ENCODE data around the gene SNPH. TPM values are rescaled to one million over a fixed set of nuclear protein-coding genes. Genes with fewer than 3 reads are reported as not detected.

Gene SNPH
- total RNA-seq, 1 donor from 2014 or later: 14.2 TPM

GRCh38 chr20:1264727-1265126 is 1.4 kb upstream of the SNPH start:
- no peak for DNase-seq (ENCODE audit: low read depth)

DNA sequence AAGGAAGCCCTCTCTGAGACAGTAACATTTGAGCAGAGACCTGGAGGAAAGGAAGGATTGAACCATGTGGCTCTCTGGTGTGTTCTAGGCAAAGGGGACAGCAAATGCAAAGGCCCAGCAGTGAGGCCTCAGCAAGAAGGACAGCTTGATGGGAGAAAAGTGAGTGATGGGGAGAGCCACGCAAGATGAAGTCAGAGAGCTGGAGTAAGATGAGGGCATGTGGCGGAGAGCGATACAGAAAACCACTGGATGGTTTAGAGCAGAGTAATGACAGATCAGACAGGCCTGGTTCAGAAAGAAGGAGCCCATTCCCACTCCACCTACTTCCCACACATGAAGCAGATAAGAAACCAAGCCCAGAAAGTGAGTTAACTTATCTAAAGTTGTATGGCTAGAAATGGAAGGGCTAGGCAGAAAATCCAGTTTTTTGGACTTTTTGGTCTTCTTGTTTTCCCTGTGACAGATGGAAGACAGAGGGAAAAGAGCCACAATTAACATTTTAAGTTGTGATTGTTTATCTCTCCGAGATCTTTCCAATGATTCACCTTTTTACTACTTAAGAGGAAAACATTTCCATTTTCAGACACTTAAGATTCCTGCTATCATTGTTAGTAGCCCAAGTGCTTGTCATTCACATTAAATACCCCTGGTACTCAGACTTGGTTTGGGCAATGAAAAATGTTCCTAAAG is 723 bp upstream of the SNPH start:
- DNase-seq (ENCODE audit: low read depth): peak; percentile 18

DNA sequence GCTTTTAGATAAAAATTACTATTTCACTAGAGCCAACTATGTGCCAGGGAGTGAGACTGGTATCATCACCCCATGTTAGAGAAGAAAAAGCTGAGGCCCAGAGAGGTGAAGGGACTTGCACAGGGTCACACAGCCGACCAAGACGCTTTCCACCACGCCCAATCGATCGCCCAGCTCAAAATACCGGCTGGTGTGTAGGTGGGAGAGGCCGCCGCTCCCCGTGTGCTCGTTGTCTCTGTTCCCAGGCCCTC is 253 bp upstream of the SNPH start:
- no peak for DNase-seq (ENCODE audit: low read depth)

DNA sequence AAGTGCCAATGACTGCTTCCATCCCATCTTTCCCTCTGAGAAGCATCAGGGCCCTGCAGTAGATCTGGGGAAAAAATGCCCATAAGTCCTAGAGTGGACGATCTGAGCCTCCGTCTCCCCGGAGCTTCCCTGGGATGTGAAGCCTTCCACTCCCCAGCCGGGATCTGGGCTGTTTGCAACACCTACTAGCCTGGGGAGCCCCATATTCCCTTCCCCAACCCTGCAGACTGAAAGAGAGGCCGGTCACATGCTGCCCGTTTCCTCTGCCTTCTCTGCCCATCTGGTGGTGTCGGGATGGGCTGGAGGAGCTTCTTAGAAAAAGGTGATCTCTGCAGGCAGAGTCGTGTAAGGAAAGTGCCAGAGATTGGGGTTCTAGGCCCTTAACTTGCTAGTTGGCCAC is 1.1 kb downstream of the SNPH start:
- no peak for DNase-seq (ENCODE audit: low read depth)

DNA sequence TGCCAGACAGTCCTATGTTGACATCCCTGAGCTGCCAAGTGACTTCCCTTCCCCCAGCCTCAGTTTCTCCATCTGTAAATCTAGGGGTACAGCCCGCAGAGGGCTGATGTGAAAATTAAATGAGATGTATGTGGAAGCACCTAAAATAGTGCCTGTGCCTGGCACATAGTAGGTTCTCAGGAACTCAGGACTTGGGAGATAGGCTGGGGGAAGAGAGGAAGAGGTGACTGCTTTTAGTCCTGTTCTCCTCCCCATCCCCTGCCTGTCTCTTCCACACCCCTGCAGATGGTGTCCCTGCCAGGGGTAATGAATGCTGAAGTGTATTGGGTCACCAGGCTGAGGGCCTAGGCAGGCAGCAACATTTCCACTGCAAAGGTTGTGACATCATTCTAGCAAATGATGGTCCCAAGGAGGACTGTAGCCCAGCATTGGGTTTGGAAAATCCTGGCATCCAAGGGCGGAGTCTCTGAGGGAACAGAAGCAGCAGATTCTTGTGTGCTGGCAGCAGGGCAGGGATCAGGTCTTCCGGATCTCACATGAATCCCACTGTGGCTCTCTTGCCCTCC is 1.8 kb downstream of the SNPH start:
- DNase-seq (ENCODE audit: low read depth): no peak

- DNase-seq (ENCODE audit: low read depth): no peak
Measured at GRCh38 chr20:1269235-1269634, 3.1 kb downstream of the SNPH start.

DNA sequence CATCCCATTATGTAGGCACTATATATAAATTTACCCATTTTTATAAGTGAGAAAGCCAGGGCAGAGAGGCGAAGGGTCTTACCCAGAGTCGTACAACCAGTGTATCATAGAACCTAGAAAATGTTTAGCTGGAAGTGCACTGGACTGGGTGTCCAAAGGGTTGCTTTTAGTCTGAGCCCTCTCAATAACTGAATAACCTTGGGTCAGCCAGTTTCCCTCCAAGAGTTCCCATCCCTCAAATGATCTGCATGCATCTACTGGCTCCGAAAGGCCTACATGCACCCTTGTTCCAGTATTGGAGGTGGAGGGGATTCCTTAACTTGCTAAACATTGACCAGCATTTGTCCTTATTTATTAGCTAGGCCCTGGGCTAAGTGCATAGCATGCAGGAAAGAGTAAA is 3.8 kb downstream of the SNPH start:
- DNase-seq (ENCODE audit: low read depth): no peak

DNA sequence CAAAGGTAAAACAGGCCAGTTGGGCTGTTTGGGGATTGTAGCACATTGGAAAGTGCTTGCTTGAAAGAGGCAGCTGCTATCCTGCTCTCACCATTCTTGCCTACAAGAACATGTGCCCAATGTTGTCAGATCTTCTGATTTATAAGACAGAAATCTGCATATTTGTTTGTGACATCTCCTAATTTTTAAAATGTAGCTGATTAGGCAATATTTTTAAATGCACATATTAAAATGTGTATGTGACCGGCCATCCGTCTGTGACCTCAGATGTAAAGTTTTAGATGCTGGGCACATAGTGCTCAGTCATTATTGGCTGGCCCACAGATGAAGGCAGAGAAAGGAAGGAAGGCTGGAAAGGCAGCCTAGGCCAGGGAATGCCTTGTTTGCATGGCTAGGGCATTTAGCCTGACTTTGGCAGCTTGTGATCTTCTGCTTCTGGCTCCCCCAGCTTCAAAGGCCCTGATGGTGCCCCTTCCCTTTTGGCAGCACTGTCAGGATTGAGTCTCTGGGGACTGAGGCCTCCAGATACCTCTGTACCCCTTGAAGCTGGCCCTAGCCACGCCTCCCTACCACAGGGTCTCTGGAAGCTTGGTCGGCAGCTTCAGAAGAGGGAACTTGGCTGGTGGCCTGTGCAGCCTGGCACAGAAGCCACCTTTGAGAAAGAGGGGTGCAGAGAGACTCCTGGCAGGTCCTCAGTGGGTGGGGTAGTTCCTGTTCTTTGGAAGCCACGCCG is 6.4 kb downstream of the SNPH start:
- DNase-seq (ENCODE audit: low read depth): no peak

- DNase-seq (ENCODE audit: low read depth): peak; percentile 85
Measured at GRCh38 chr20:1273366-1273765, 7.3 kb downstream of the SNPH start.

GRCh38 chr20:1274485-1275311 is 8.6 kb downstream of the SNPH start:
- no peak for DNase-seq (ENCODE audit: low read depth)

DNA sequence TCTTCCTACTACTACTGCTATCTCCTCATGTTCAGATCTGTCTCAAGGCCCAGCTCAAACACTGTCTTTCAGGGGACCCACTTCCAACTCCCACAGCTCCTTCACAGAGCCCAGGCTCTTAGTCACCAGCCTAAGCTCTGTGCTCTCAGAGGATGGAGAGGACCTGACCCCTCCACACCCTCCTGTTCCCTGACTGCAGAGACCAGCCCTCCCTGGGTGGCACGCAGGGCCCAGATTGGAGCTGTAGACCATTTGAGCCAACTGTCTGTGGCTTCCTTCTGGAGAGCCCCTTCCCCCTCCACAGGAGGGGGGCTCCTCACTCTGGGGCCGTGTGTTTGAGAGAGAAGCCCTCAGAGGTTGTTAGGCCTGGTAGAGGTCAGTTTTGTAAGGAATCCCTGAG is 9.8 kb downstream of the SNPH start:
- no peak for DNase-seq (ENCODE audit: low read depth)

DNA sequence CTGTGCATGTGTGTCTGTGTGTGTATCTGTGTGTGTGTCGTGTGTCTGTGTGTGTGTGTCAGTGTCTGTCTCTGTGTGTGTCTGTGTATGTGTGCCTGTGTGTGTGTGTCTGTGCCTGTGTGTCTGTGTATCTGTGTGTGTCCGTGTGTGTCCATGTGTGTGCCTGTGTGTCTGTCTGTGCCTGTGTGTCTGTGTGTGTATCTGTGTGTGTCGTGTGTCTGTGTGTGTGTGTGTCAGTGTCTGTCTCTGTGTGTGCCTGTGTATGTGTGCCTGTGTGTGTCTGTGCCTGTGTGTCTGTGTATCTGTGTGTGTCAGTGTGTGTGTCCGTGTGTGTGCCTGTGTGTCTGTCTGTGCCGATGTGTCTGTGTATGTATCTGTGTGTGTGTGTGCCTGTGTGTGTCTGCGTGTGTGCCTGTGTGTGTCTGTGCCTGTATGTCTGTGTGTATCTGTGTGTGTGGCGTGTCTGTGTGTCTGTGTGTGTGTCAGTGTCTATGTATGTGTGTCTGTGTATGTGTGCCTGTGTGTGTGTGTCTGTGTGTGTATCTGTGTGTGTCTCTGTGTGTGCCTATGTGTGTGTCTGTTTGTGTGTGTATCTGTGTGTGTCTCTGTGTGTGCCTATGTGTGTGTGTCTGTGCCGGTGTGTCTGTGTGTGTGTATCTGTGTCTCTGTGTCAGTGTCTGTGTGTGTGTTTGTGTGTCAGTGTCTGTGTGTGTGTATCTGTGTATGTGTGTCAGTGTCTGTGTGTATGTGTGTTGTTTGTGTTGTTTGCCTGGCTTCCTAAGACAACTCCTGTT is 11.6 kb downstream of the SNPH start:
- DNase-seq (ENCODE audit: low read depth): no peak

GRCh38 chr20:1278993-1279392 is 12.9 kb downstream of the SNPH start:
- no peak for DNase-seq (ENCODE audit: low read depth)

DNA sequence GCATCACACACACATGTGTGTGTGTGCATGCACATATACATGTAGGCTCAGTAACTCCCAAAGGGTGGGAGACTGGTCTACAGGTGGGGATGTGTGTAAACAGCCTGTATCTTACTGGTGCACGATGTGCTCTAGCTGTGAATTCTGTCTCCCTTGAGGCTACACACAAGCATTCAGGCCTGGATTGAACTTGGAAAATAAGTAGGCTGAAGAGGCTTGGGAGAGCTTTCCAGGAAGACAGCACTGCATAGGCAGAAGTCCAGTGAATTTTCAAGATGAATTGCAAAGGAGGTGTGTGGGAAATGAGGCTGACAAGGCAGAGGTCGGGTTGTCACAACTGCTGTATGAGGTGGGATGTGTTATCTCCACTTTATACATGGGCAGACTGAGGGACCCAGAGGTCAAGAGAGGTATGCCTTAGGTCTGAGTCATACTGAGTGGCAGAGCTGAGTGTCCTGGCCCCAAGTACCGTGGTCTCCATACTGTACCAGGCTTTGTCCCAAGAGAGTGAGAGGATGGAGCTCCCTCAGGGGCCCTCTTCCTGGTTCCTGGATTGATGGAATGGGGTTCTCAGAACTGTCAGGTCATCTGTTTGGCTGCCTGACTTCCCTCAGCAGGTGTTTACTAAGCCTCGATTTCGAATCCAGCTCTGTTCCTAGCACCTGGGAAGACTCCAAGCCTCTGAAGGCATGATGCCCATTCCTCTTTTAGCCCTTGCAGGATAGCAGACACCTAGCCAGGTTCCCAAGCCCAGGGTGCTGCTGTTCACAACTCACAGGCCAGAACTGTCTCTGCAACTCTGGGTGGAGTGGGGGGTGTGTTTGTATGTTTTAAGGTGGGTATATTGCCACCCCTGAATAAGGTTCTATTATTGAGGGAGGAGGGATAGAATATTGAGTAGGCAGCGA is 14.4 kb downstream of the SNPH start:
- no peak for DNase-seq (ENCODE audit: low read depth)

GRCh38 chr20:1281279-1282057 is 15.4 kb downstream of the SNPH start:
- no peak for DNase-seq (ENCODE audit: low read depth)

- no peak for DNase-seq (ENCODE audit: low read depth)
Measured at GRCh38 chr20:1282966-1283365, 16.9 kb downstream of the SNPH start.

DNA sequence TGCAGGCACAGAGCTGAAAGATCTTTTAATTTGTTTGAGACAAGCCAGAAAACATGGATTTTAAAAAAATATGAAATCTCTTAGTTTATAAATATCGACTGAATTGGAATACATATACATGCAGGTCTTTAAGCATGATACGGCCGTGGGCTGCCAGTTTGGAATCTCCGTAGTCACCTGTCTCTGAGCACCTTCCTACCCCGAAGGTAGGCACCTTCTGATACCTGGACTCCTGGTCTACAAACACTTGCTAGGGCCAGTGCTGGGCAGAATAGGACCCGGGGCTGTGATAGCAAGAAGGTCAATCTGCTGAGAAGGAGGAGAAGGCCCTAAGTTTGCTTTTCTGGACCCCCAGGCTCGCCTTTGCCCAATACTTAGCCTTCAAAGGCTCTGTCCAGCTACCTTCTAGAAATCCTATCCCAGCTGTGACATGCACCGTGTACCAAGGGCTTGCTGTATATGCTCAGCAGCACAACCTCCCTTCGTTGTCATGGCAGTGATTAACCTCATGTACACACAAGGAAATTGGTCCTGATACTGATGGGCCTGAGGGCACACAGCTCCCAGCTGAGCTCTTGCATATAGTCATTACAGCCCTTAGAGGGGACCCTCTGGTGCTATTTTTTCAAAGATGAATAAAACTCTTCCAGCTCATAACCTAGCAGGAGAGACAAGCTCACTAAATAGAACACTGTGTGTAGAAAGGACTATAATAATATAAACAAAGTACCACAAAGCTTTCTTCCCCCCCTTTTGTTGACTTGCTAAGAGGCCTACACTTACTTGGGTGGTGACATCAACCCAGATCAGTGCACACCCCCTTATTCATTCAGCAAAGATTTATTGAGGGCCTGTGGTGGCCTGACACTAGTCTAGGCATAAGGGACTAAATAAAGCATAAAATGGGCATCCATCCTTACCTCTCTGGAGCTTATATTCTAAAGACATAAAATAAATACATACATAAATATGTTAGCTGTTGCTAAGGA is 17.7 kb downstream of the SNPH start:
- peak; percentile 33 for DNase-seq (ENCODE audit: low read depth)

DNA sequence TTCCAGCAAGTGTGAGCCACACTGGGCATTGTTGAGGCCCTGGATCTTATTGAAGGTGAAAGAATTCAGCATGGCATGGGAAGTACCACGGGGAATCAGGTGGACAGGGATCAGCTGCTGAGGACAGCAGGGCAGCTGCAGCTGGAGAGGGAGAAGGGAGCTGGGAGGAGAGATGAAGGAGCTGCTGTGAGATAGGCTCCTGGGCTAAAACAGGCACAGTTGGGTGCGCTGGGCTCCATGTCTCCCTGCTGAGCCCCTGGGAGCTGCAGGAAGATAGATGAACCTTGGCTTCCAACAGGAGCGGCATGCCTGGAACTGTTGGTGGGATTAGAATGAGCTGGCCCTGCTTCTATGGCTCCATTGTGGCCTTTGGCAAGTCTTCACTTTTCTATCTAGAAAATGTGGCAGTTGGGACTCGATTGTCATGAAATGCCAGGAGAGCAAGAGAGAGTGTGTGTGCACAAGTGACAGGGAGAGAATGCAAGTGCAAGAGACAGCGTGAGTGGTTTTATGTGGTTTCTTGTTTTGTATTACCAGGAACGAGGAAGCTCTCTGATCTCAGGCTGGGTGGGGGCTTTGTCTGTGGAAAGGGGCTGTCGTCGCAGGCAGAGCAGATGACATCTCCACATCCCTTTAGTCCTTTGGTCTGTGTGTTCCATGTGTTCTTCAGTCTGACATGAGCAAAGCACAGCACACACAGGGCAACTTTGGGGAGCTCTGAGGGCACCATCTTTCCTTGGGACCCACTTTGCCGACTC is 20.4 kb downstream of the SNPH start:
- no peak for DNase-seq (ENCODE audit: low read depth)

Data from renal cortical epithelial cell (primary cell).